ENCODE data around the gene URB1. TPM values are rescaled to one million over a fixed set of nuclear protein-coding genes. Genes with fewer than 3 reads are reported as not detected.

Gene URB1
- total and polyA plus RNA-seq, 2 experiments from 2014 or later, result 7.7 to 44.1 TPM

- ATAC-seq (peak; percentile 66), DNase-seq (ENCODE audit: low spot score) (no peak)
- peak overlapping the region; percentile 94 for H3K4me3 Mint-ChIP-seq
Observed at GRCh38 chr21:32392299-32392879, 423 bp downstream of the URB1 start.

More at GRCh38 chr21:32392299-32392879, 423 bp downstream of the URB1 start:
- Mint-ChIP-seq H3K9me3 (peaks cover 17% of the 10 kb centered on the region), H3K36me3 (ENCODE audit: low read depth) (peaks cover 16% of the 10 kb centered on the region; the same call in 2 of the 3 replicates), H3K27me3 (ENCODE audit: insufficient read depth, low read depth, poor library complexity) (peaks cover 3% of the 10 kb centered on the region), H3K27ac (no peak overlapping the region), H3K4me1 (peaks cover 31% of the 10 kb centered on the region)
- peaks cover 9% of the 10 kb centered on the region; the same call in 1 of the 2 replicates for H3K9me2 ChIP-seq (ENCODE audit: insufficient read depth)
- H3K4me1 ChIP-seq (ENCODE audit: insufficient read depth), result peaks cover 24% of the 10 kb centered on the region
- peak overlapping the region; percentile 98 for H3K4me3 ChIP-seq
- H3F3A ChIP-seq (replicated peaks; ENCODE audit: low read depth), result no peaks in the 10 kb centered on the region
- H2AFZ ChIP-seq, result 0 out of 2 replicates have a peak overlapping the region, but pooled peaks have one; percentile 69
- TF ChIP-seq, protein P1, sequence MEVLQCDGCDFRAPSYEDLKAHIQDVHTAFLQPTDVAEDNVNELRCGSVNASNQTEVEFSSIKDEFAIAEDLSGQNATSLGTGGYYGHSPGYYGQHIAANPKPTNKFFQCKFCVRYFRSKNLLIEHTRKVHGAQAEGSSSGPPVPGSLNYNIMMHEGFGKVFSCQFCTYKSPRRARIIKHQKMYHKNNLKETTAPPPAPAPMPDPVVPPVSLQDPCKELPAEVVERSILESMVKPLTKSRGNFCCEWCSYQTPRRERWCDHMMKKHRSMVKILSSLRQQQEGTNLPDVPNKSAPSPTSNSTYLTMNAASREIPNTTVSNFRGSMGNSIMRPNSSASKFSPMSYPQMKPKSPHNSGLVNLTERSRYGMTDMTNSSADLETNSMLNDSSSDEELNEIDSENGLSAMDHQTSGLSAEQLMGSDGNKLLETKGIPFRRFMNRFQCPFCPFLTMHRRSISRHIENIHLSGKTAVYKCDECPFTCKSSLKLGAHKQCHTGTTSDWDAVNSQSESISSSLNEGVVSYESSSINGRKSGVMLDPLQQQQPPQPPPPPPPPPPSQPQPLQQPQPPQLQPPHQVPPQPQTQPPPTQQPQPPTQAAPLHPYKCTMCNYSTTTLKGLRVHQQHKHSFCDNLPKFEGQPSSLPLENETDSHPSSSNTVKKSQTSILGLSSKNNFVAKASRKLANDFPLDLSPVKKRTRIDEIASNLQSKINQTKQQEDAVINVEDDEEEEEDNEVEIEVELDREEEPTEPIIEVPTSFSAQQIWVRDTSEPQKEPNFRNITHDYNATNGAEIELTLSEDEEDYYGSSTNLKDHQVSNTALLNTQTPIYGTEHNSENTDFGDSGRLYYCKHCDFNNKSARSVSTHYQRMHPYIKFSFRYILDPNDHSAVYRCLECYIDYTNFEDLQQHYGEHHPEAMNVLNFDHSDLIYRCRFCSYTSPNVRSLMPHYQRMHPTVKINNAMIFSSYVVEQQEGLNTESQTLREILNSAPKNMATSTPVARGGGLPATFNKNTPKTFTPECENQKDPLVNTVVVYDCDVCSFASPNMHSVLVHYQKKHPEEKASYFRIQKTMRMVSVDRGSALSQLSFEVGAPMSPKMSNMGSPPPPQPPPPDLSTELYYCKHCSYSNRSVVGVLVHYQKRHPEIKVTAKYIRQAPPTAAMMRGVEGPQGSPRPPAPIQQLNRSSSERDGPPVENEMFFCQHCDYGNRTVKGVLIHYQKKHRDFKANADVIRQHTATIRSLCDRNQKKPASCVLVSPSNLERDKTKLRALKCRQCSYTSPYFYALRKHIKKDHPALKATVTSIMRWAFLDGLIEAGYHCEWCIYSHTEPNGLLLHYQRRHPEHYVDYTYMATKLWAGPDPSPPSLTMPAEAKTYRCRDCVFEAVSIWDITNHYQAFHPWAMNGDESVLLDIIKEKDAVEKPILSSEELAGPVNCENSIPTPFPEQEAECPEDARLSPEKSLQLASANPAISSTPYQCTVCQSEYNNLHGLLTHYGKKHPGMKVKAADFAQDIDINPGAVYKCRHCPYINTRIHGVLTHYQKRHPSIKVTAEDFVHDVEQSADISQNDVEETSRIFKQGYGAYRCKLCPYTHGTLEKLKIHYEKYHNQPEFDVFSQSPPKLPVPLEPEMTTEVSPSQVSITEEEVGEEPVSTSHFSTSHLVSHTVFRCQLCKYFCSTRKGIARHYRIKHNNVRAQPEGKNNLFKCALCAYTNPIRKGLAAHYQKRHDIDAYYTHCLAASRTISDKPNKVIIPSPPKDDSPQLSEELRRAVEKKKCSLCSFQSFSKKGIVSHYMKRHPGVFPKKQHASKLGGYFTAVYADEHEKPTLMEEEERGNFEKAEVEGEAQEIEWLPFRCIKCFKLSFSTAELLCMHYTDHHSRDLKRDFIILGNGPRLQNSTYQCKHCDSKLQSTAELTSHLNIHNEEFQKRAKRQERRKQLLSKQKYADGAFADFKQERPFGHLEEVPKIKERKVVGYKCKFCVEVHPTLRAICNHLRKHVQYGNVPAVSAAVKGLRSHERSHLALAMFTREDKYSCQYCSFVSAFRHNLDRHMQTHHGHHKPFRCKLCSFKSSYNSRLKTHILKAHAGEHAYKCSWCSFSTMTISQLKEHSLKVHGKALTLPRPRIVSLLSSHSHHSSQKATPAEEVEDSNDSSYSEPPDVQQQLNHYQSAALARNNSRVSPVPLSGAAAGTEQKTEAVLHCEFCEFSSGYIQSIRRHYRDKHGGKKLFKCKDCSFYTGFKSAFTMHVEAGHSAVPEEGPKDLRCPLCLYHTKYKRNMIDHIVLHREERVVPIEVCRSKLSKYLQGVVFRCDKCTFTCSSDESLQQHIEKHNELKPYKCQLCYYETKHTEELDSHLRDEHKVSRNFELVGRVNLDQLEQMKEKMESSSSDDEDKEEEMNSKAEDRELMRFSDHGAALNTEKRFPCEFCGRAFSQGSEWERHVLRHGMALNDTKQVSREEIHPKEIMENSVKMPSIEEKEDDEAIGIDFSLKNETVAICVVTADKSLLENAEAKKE (CRISPR knock-in tag; IDR thresholded peaks at IDR 0.05), result no peak
- no peak for TF ChIP-seq CREB1 (CRISPR knock-in tag; IDR thresholded peaks at IDR 0.05; ENCODE audit: low read depth)
- TF ChIP-seq ZNF331 (CRISPR knock-in tag; IDR thresholded peaks at IDR 0.05; ENCODE audit: low read depth), result no peak
- TF ChIP-seq, protein P2, sequence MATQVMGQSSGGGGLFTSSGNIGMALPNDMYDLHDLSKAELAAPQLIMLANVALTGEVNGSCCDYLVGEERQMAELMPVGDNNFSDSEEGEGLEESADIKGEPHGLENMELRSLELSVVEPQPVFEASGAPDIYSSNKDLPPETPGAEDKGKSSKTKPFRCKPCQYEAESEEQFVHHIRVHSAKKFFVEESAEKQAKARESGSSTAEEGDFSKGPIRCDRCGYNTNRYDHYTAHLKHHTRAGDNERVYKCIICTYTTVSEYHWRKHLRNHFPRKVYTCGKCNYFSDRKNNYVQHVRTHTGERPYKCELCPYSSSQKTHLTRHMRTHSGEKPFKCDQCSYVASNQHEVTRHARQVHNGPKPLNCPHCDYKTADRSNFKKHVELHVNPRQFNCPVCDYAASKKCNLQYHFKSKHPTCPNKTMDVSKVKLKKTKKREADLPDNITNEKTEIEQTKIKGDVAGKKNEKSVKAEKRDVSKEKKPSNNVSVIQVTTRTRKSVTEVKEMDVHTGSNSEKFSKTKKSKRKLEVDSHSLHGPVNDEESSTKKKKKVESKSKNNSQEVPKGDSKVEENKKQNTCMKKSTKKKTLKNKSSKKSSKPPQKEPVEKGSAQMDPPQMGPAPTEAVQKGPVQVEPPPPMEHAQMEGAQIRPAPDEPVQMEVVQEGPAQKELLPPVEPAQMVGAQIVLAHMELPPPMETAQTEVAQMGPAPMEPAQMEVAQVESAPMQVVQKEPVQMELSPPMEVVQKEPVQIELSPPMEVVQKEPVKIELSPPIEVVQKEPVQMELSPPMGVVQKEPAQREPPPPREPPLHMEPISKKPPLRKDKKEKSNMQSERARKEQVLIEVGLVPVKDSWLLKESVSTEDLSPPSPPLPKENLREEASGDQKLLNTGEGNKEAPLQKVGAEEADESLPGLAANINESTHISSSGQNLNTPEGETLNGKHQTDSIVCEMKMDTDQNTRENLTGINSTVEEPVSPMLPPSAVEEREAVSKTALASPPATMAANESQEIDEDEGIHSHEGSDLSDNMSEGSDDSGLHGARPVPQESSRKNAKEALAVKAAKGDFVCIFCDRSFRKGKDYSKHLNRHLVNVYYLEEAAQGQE (IDR thresholded peaks at IDR 0.05; ENCODE audit: unreplicated experiment), result no peak
- no peak for TF ChIP-seq POLR2AphosphoS5 (IDR thresholded peaks at IDR 0.05; ENCODE audit: low read depth)
- TF ChIP-seq STAT1 (IDR thresholded peaks at IDR 0.05; ENCODE audit: unreplicated experiment), result no peak
- TF ChIP-seq ZNF114 (CRISPR knock-in tag; IDR thresholded peaks at IDR 0.05), result no peak
- TF ChIP-seq EZH2phosphoT487 (IDR thresholded peaks at IDR 0.05; ENCODE audit: unreplicated experiment), result no peak
- no peak for TF ChIP-seq JUNB (IDR thresholded peaks at IDR 0.05; ENCODE audit: unreplicated experiment)
- TF ChIP-seq, protein P3, sequence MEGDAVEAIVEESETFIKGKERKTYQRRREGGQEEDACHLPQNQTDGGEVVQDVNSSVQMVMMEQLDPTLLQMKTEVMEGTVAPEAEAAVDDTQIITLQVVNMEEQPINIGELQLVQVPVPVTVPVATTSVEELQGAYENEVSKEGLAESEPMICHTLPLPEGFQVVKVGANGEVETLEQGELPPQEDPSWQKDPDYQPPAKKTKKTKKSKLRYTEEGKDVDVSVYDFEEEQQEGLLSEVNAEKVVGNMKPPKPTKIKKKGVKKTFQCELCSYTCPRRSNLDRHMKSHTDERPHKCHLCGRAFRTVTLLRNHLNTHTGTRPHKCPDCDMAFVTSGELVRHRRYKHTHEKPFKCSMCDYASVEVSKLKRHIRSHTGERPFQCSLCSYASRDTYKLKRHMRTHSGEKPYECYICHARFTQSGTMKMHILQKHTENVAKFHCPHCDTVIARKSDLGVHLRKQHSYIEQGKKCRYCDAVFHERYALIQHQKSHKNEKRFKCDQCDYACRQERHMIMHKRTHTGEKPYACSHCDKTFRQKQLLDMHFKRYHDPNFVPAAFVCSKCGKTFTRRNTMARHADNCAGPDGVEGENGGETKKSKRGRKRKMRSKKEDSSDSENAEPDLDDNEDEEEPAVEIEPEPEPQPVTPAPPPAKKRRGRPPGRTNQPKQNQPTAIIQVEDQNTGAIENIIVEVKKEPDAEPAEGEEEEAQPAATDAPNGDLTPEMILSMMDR (conservative IDR thresholded peaks at IDR 0.05; ENCODE audit: low read depth in 2 of 2), result no peak
- no peak for TF ChIP-seq NANOG (IDR thresholded peaks at IDR 0.05; ENCODE audit: borderline replicate concordance)
- TF ChIP-seq ETS1 (IDR thresholded peaks at IDR 0.05), result no peak
- no peak for TF ChIP-seq EZH2 (IDR thresholded peaks at IDR 0.05; ENCODE audit: low read depth, unreplicated experiment)
- peaks cover 40% of the 10 kb centered on the region for H4K20me1 ChIP-seq (replicated peaks; ENCODE audit: insufficient read depth)
- no peaks in the 10 kb centered on the region for H3K27me3 ChIP-seq (ENCODE audit: insufficient read depth)
- H3K4me2 ChIP-seq, result peak overlapping the region; percentile 98
- no peak overlapping the region for H3K27ac ChIP-seq (ENCODE audit: low read depth)
- 0 out of 2 replicates have a peak, but pooled peaks cover 10% of the 10 kb centered on the region for H3K36me3 ChIP-seq (ENCODE audit: insufficient read depth)
- H3K79me2 ChIP-seq (replicated peaks; ENCODE audit: insufficient read depth), result peaks cover 51% of the 10 kb centered on the region
